ENCODE results near the gene SEPTIN14. TPM values are rescaled to one million over a fixed set of nuclear protein-coding genes. Genes with fewer than 3 reads are reported as not detected.
"Not testable (repeated sequence)": the region's sequence is repeated elsewhere in the genome, so short reads cannot be mapped to it uniquely, and the experiment has no call there.

The SEPTIN14 gene
- total RNA-seq: not detected
- long read RNA-seq: 0 reads

- ATAC-seq; intact Hi-C loops (cut with micrococcal nuclease); DNase-seq: not testable (repeated sequence)
These were observed at the start of gene SEPTIN14 for GRCh38 chr7:55862652-55863051. Gene SEPTIN14, minus strand, starts transcription at chr7:55862752. Its CDS starts 756 bp downstream, at chr7:55861996.

GRCh38 chr7:55903985-55904759 is 41.6 kb upstream of the SEPTIN14 start:
- intact Hi-C loops (cut with micrococcal nuclease): no loop called here
- no peak for DNase-seq
- ATAC-seq: no peak

- intact Hi-C loops (cut with micrococcal nuclease); ATAC-seq; DNase-seq: not testable (repeated sequence)
These were observed 38.5 kb upstream of the SEPTIN14 start for GRCh38 chr7:55901059-55901458.

GRCh38 chr7:55898287-55898686 is 35.7 kb upstream of the SEPTIN14 start:
- ATAC-seq (no peak), DNase-seq (no peak)
- intact Hi-C loops (cut with micrococcal nuclease): no loop called here

- no peak for ATAC-seq
- intact Hi-C loops (cut with micrococcal nuclease): no loop called here
- no peak for DNase-seq
These were observed 32.5 kb upstream of the SEPTIN14 start for GRCh38 chr7:55895021-55895420.

- DNase-seq: no peak
- intact Hi-C loops (cut with micrococcal nuclease): no loop called here
- no peak for ATAC-seq
These were observed 31.4 kb upstream of the SEPTIN14 start for GRCh38 chr7:55893940-55894339.

GRCh38 chr7:55888378-55888777 is 25.8 kb upstream of the SEPTIN14 start:
- ATAC-seq; DNase-seq; intact Hi-C loops (cut with micrococcal nuclease): not testable (repeated sequence)

GRCh38 chr7:55887821-55888247 is 25.3 kb upstream of the SEPTIN14 start:
- intact Hi-C loops (cut with micrococcal nuclease): no loop called here
- ATAC-seq (no peak), DNase-seq (no peak)

GRCh38 chr7:55884321-55884720 is 21.8 kb upstream of the SEPTIN14 start:
- ATAC-seq (no peak), DNase-seq (no peak)
- intact Hi-C loops (cut with micrococcal nuclease): no loop called here

DNA sequence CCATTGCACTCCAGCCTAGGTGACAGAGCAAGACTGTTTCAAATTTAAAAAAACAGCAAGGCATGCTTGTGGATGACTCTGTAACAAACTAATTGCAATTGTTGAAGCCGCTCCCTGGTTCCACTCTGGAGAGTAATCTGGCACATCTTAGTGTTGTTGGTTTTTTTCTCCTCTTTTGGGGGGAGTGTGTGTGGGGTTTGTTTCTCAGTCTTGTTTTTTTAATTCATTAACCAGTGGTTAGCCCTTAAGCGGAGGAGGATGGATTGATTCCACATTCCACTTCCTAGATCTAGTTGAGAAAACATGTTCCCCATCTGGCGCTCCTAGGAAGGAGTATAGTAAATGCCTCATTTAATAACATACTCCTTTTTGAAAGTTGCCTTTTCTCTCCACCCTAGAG is 16.1 kb upstream of the SEPTIN14 start:
- ATAC-seq (no peak), DNase-seq (no peak)
- intact Hi-C loops (cut with micrococcal nuclease): no loop called here

GRCh38 chr7:55877308-55877707 is 14.8 kb upstream of the SEPTIN14 start:
- ATAC-seq (no peak), DNase-seq (no peak)
- intact Hi-C loops (cut with micrococcal nuclease): no loop called here

DNA sequence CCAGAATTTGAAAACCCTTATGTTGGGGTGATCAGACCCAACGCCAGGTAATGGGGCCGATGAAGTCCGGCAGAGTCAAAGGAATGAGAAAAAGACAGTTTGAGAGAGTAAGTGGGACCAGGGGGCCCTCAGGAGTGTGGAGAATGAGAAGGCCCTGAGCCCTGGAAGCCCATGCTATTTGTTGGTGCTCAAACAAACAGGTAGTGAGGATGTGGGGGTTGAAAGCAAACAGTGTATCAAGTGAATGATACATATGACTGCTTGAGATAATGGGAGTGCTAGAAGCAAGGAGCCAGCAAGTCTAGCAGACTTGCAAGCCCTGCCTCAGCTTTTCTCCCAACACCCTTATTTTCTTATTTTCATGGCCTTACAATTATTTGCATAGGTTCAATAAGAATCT is 11.2 kb upstream of the SEPTIN14 start:
- no peak for DNase-seq
- intact Hi-C loops (cut with micrococcal nuclease): no loop called here
- ATAC-seq: no peak

- ATAC-seq (no peak), DNase-seq (no peak)
- intact Hi-C loops (cut with micrococcal nuclease): no loop called here
These were observed 9.5 kb upstream of the SEPTIN14 start for GRCh38 chr7:55871932-55872485.

- intact Hi-C loops (cut with micrococcal nuclease); DNase-seq; ATAC-seq: not testable (repeated sequence)
These were observed 6.4 kb upstream of the SEPTIN14 start for GRCh38 chr7:55868989-55869388.

DNA sequence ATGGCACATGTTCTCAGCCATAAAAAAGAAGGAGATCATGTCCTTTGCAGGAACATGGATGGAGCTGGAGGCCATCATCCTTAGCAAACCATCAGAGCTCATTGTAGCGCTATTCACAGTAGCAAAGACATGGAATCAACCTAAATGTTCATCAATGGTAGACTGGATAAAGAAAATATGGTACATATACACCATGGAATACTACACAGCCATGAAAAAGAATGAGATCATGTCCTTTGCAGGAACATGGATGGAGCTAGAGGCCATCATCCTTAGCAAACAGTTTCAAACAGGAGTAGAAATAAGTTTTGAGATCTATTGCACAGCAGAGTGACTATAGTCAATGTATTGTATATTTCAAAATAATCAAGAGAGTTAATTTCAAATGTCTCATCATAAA is 17.4 kb downstream of the SEPTIN14 start:
- ATAC-seq; DNase-seq; intact Hi-C loops (cut with micrococcal nuclease): not testable (repeated sequence)

DNA sequence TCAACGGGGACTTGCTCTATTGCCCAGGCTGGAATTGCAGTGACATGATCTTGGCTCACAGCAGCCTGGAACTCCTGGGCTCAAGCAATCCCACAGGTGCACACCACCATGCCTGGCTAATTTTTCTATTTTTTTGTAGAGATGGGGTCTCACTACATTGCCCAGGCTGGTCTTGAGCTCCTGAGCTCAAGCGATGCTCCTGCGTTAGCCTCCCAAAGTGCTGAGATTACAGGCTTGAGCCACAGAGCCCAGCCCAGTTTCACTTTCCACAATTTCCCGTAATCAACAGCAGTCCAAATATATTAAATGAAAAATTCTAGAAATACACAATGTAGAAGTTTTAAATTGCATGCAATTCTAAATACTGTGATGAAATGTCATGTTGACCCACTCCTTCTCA is 24.0 kb downstream of the SEPTIN14 start:
- DNase-seq (no peak), ATAC-seq (no peak)
- intact Hi-C loops (cut with micrococcal nuclease): no loop called here

DNA sequence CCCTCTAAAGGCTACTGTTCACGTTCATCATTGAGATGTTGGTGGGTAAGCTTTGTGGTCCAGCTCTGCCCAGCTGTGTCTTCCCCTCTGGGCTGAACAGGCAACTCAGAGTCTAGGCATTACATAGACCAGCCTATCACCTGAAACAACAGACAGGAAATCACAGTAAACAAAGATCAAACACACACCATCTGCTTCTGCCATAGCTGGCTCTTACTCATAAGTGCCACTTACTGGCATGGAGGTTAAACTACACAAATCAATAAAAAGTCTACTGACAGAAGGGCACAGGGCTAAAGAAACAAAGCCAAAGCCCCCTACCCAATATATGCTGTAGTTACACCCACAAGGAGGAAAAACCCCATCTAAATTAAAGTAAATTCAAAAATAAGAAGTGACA is 35.0 kb downstream of the SEPTIN14 start:
- ATAC-seq: no peak
- DNase-seq: no peak
- intact Hi-C loops (cut with micrococcal nuclease): no loop called here

DNA sequence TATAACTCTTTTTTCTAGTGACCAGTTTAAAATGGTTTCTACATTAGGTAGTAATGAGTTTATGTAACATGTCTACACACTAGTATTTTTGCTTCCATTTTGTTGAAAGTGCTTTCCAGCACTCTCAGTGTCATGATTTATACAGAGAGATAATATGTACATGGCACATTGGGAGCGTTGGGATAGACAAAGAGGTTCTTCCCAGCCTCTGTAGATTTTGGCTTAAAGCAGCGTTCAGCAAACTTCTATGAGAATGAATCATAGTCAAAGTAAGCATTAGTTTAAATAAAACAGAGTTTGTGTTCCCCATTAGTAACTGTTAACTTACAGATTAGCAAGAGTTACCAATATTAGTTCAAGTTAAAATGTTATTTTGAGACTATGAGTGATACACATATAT is 43.9 kb downstream of the SEPTIN14 start:
- intact Hi-C loops (cut with micrococcal nuclease): no loop called here
- ATAC-seq: no peak
- DNase-seq: no peak

DNA sequence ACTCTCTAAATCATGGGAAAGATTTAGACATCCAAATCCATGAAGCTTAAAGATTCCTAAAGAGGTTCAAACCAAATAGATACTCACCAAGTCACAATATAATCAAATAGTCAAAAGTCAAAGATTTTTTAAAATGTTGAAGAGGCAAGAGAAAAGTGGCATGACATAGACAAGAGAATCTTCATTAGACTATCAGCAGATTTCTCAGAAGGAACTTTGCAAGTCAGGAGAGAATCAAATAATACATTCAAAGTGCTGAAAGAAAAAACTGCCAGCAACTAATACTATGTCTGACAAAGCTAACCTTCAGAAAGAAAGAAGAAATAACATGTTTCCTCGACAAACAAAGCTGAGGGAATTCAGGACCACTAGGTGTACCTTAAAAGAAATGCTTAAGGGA is 65.3 kb downstream of the SEPTIN14 start:
- DNase-seq; intact Hi-C loops (cut with micrococcal nuclease); ATAC-seq: not testable (repeated sequence)

DNA sequence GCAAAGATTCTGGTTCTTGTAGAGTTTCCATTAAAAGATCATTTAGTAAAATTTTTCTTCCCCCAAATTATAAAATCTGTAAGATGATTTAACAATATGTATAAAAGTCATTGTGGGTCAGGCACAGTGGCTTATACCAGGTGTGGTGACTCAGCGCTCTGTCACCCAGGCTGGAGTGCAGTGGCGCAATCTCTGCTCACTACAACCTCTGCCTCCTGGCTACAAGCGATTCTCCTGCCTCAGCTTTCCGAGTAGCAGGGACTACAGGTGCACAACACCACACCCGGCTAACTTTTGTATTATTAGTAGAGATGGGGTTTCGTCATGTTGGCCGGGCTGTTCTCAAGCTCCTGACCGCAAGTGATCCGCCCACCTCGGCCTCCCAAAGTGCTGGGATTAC is 68.0 kb downstream of the SEPTIN14 start:
- ATAC-seq: no peak
- DNase-seq: no peak
- intact Hi-C loops (cut with micrococcal nuclease): no loop called here

- intact Hi-C loops (cut with micrococcal nuclease): no loop called here
- no peak for ATAC-seq
These were observed 70.5 kb downstream of the SEPTIN14 start for GRCh38 chr7:55792048-55792447.

More at GRCh38 chr7:55792048-55792447, 70.5 kb downstream of the SEPTIN14 start:
- no peak for DNase-seq
